Endodermal cell (in vitro differentiated cells): ENCODE results near the gene PPP1R12B. TPM values are rescaled to one million over a fixed set of nuclear protein-coding genes. Genes with fewer than 3 reads are reported as not detected.
"Not testable (repeated sequence)": the region's sequence is repeated elsewhere in the genome, so short reads cannot be mapped to it uniquely, and the experiment has no call there.

Experiments
- DNase-seq: peaks from one replicate; pipeline ENCODE4 v3.0.0-alpha.2; 2017
- H3K27ac ChIP-seq: 2 replicates; pipeline ENCODE4 v1.5.1; 2013; ENCODE audit warnings: mild to moderate bottlenecking, low read depth, low read length, moderate library complexity
- H3K27me3 ChIP-seq: 2 replicates; pipeline ENCODE4 v1.6.1; 2013; ENCODE audit warnings: mild to moderate bottlenecking, low read length, moderate library complexity; ENCODE audit not compliant: insufficient read depth, control insufficient read depth, poor library complexity, severe bottlenecking
- H3K36me3 ChIP-seq: 2 replicates; pipeline ENCODE4 v1.7.0; 2013; ENCODE audit warnings: mild to moderate bottlenecking, low read length, moderate library complexity; ENCODE audit not compliant: control insufficient read depth, insufficient read depth
- H3K4me1 ChIP-seq: one replicate; pipeline ENCODE4 v1.7.0; 2013; ENCODE audit warnings: low read length; ENCODE audit not compliant: control insufficient read depth, insufficient read depth
- H3K4me3 ChIP-seq: 2 replicates; pipeline ENCODE4 v1.5.1; 2013; ENCODE audit warnings: mild to moderate bottlenecking, low read length, moderate library complexity
- H3K9ac ChIP-seq: 2 replicates; pipeline ENCODE4 v1.6.1; 2013; ENCODE audit warnings: mild to moderate bottlenecking, low read length, moderate library complexity; ENCODE audit not compliant: poor library complexity, severe bottlenecking; ENCODE audit errors: extremely low read depth
- H3K9me3 ChIP-seq: 2 replicates; pipeline ENCODE4 v1.6.1; 2013; ENCODE audit warnings: mild to moderate bottlenecking, low read length, moderate library complexity; ENCODE audit not compliant: control insufficient read depth
- H3K27ac Mint-ChIP-seq: 2 replicates; pipeline ENCODE4 v1.8.0; 2020; ENCODE audit warnings: mixed read lengths
- H3K27me3 Mint-ChIP-seq: 2 replicates; pipeline ENCODE4 v1.8.0; 2021; ENCODE audit warnings: mild to moderate bottlenecking, mixed read lengths; ENCODE audit not compliant: insufficient read depth
- H3K36me3 Mint-ChIP-seq: 2 replicates; pipeline ENCODE4 v1.8.0; 2020; ENCODE audit warnings: low read depth, mixed read lengths
- H3K4me1 Mint-ChIP-seq: 2 replicates; pipeline ENCODE4 v1.8.0; 2020; ENCODE audit warnings: mixed read lengths
- H3K4me3 Mint-ChIP-seq: 2 replicates; pipeline ENCODE4 v1.8.0; 2020; ENCODE audit warnings: mild to moderate bottlenecking, moderate library complexity, mixed read lengths
- H3K9me3 Mint-ChIP-seq: 2 replicates; pipeline ENCODE4 v1.8.0; 2020; ENCODE audit warnings: mild to moderate bottlenecking, mixed read lengths
- WGBS, 2 experiments: methylation state at CpG; one replicate each; pipeline versions ENCODE4 v1.1.5 to v1.1.7; 2013; ENCODE audit warnings: missing lambda C conversion rate in 2 of 2, mixed read lengths in 1 of 2; ENCODE audit not compliant: insufficient coverage in 1 of 2, insufficient read length in 1 of 2; 5-methylcytosine and 5-hydroxymethylcytosine counted together
- total RNA-seq, 2 donors: library from RNA; stranded (reverse); fragmentation: NEBNext Ultra II Directional in 1 of 2; extraction: Animal tissue kit (Norgen Biotek cat#: 25700) in 1 of 2; gene quantifications; 2 replicates in 1 of 2; 3 replicates in 1 of 2; pipeline ENCODE4 v1.2.1, GENCODE V29; 2021
- TF ChIP-seq, protein P1 (sequence below): fragments of 200-600 bp; sonication (generic); conservative IDR thresholded peaks from 2 replicates; pipeline ENCODE4 v1.5.0; 2021; ENCODE audit warnings: antibody characterized with exemption, mild to moderate bottlenecking

PPP1R12B gene
- total RNA-seq, 2 donors from 2014 or later, result 19.2 to 20.3 TPM

GRCh38 chr1:202376247-202376646, 27.7 kb downstream of the PPP1R12B start:
- Histone ChIP-seq H3K27ac (no peak overlapping the region), H3K4me1 (no peaks in the 10 kb centered on the region), H3K4me3 (no peak overlapping the region), H3K27me3 (no peaks in the 10 kb centered on the region), H3K9ac (no peak overlapping the region), H3K9me3 (no peaks in the 10 kb centered on the region), H3K36me3 (no peaks in the 10 kb centered on the region)
- H3K27me3 Mint-ChIP-seq, result no peaks in the 10 kb centered on the region
- DNase-seq, result no peak
- TF ChIP-seq, protein P1, sequence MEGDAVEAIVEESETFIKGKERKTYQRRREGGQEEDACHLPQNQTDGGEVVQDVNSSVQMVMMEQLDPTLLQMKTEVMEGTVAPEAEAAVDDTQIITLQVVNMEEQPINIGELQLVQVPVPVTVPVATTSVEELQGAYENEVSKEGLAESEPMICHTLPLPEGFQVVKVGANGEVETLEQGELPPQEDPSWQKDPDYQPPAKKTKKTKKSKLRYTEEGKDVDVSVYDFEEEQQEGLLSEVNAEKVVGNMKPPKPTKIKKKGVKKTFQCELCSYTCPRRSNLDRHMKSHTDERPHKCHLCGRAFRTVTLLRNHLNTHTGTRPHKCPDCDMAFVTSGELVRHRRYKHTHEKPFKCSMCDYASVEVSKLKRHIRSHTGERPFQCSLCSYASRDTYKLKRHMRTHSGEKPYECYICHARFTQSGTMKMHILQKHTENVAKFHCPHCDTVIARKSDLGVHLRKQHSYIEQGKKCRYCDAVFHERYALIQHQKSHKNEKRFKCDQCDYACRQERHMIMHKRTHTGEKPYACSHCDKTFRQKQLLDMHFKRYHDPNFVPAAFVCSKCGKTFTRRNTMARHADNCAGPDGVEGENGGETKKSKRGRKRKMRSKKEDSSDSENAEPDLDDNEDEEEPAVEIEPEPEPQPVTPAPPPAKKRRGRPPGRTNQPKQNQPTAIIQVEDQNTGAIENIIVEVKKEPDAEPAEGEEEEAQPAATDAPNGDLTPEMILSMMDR, result no peak
- WGBS, 2 experiments, result 100% methylated on average over 1 of the region's 1 CpG; no CpG with 5 or more reads in 1 of the 2 experiments
- no peak overlapping the region for H3K4me3 Mint-ChIP-seq
- peaks cover 4% of the 10 kb centered on the region for H3K36me3 Mint-ChIP-seq
- H3K27ac Mint-ChIP-seq, result no peak overlapping the region
- peaks cover 13% of the 10 kb centered on the region for H3K4me1 Mint-ChIP-seq
- H3K9me3 Mint-ChIP-seq, result peaks cover 3% of the 10 kb centered on the region

- H3K9me3 ChIP-seq, H3K9ac ChIP-seq, H3K4me3 ChIP-seq, H3K36me3 ChIP-seq, H3K4me1 ChIP-seq, H3K27me3 ChIP-seq, H3K36me3 Mint-ChIP-seq, H3K9me3 Mint-ChIP-seq, H3K27ac ChIP-seq, H3K27me3 Mint-ChIP-seq: not testable (repeated sequence)
- TF ChIP-seq, protein P1, result peak; percentile 75
- peak; percentile 51 for DNase-seq
- H3K4me3 Mint-ChIP-seq, result peak overlapping the region; percentile 19
- 40 to 49% methylated on average over 3 to 4 of the region's 4 CpGs for WGBS, 2 experiments
- peak overlapping the region; percentile 27 for H3K27ac Mint-ChIP-seq
- peaks cover 13% of the 10 kb centered on the region for H3K4me1 Mint-ChIP-seq
Measured at GRCh38 chr1:202379884-202380529, 31.5 kb downstream of the PPP1R12B start.

DNA sequence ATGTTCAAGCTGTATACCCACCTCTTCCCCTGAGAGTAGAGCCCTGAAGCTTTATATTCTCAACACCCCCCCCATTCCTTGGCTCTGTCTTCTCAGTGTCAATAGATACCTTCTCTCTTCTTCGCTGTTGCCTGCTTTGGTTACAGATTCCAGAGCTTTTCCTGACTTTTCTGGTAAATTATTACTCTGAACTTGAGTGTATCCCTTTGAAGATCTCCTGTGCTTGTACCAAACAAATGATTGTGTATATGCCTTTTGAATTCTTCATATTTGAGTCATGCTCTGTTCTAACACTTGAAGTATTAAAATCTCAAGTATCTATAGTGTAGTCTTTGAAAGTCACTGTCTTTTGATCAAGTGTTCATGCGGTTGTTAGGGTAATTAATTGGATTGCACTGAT, 32.0 kb downstream of the PPP1R12B start:
- TF ChIP-seq, protein P1, result peak; percentile 30
- not testable (repeated sequence) for H3K36me3 ChIP-seq, DNase-seq, H3K27ac ChIP-seq, H3K9me3 ChIP-seq, H3K9ac ChIP-seq, H3K4me1 ChIP-seq, H3K36me3 Mint-ChIP-seq, H3K4me3 Mint-ChIP-seq, H3K4me3 ChIP-seq, H3K9me3 Mint-ChIP-seq, H3K27me3 ChIP-seq, H3K27me3 Mint-ChIP-seq
- H3K27ac Mint-ChIP-seq, result peak overlapping the region; percentile 27
- H3K4me1 Mint-ChIP-seq, result peaks cover 13% of the 10 kb centered on the region
- WGBS, 2 experiments, result 90% methylated on average over 2 of the region's 2 CpGs; no CpG with 5 or more reads in 1 of the 2 experiments

DNA sequence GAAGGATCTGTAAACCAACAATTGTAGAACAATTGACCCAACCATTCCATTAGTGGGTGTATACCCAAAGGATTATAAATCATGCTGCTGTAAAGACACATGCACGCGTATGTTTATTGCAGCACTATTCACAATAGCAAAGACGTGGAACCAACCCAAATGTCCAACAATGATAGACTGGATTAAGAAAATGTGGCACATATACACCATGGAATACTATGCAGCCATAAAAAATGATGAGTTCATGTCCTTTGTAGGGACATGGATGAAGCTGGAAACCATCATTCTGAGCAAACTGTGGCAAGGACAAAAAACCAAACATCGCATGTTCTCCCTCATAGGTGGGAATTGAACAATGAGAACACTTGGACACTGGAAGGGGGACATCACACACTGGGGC, 33.4 kb downstream of the PPP1R12B start:
- H3K9me3 Mint-ChIP-seq, H3K27me3 Mint-ChIP-seq, H3K27ac Mint-ChIP-seq, H3K27me3 ChIP-seq, H3K4me3 Mint-ChIP-seq, DNase-seq, H3K36me3 ChIP-seq, H3K4me1 ChIP-seq, H3K9me3 ChIP-seq, H3K9ac ChIP-seq, H3K27ac ChIP-seq, H3K4me3 ChIP-seq, H3K36me3 Mint-ChIP-seq: not testable (repeated sequence)
- 100% methylated on average over 1 of the region's 4 CpGs for WGBS, 2 experiments
- H3K4me1 Mint-ChIP-seq, result peaks cover 13% of the 10 kb centered on the region

GRCh38 chr1:202395831-202396230, 47.3 kb downstream of the PPP1R12B start:
- not testable (repeated sequence) for DNase-seq, H3K36me3 Mint-ChIP-seq

More at GRCh38 chr1:202395831-202396230, 47.3 kb downstream of the PPP1R12B start:
- H3K27me3 Mint-ChIP-seq, H3K4me1 ChIP-seq, H3K27ac Mint-ChIP-seq, H3K9me3 ChIP-seq, H3K9ac ChIP-seq, H3K9me3 Mint-ChIP-seq, H3K4me3 ChIP-seq, H3K36me3 ChIP-seq, H3K27ac ChIP-seq, H3K4me3 Mint-ChIP-seq, H3K4me1 Mint-ChIP-seq, H3K27me3 ChIP-seq: not testable (repeated sequence)
- 77 to 84% methylated on average over 2 to 3 of the region's 3 CpGs for WGBS, 2 experiments
